ENCODE data around the gene WDFY4. TPM values are rescaled to one million over a fixed set of nuclear protein-coding genes. Genes with fewer than 3 reads are reported as not detected.

Gene WDFY4
- total RNA-seq, 6 experiments from 2014 or later, result not detected

DNA sequence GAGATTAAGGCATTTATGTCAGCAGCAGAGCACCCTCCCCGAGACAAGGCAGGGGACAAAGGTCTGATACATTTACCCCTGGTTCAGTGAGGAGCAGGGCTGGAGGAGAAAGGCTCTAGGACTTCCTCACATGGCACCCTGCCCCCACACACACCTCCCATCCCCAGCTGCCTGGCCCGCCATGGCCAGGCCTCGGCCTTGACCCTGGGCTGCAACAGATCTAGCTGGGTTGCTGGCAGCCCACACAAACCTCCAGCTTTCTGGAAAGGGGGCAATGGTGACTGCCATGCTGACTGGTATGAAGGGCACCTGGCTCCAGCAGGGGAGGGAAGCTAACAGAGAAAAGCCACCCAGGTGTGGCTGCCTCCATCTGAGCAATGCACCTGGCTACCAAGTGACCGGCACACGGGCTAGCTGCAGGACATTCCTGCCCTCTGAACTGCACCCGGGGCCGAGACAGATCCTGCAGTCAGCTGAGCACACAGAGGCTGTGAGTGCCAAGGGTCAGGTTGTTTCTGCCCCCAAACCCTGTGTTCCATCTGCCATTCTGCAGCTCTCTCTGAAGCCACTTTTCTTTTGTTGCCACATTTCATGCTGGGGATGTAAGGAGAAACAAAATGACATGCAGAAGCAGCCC lies 340.8 kb downstream of the WDFY4 start:
- no peak for DNase-seq
- Mint-ChIP-seq H3K36me3 (ENCODE audit: low read depth) (no peaks in the 10 kb centered on the region), H3K27me3 (ENCODE audit: insufficient read depth) (peaks cover 28% of the 10 kb centered on the region), H3K27ac (no peak overlapping the region), H3K4me3 (no peak overlapping the region), H3K4me1 (ENCODE audit: low read depth) (no peaks in the 10 kb centered on the region), H3K9me3 (no peaks in the 10 kb centered on the region; the same call in 1 of the 2 replicates)
- TF ChIP-seq, protein P1, sequence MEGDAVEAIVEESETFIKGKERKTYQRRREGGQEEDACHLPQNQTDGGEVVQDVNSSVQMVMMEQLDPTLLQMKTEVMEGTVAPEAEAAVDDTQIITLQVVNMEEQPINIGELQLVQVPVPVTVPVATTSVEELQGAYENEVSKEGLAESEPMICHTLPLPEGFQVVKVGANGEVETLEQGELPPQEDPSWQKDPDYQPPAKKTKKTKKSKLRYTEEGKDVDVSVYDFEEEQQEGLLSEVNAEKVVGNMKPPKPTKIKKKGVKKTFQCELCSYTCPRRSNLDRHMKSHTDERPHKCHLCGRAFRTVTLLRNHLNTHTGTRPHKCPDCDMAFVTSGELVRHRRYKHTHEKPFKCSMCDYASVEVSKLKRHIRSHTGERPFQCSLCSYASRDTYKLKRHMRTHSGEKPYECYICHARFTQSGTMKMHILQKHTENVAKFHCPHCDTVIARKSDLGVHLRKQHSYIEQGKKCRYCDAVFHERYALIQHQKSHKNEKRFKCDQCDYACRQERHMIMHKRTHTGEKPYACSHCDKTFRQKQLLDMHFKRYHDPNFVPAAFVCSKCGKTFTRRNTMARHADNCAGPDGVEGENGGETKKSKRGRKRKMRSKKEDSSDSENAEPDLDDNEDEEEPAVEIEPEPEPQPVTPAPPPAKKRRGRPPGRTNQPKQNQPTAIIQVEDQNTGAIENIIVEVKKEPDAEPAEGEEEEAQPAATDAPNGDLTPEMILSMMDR (IDR thresholded peaks at IDR 0.05), result no peak

GRCh38 chr10:49028639-49029038 lies 344.0 kb downstream of the WDFY4 start:
- no peaks in the 10 kb centered on the region for H3K9me3 Mint-ChIP-seq
- no peak for DNase-seq
- H3K27me3 Mint-ChIP-seq (ENCODE audit: insufficient read depth), result peaks cover 31% of the 10 kb centered on the region
- TF ChIP-seq, protein P1 (IDR thresholded peaks at IDR 0.05), result no peak
- no peaks in the 10 kb centered on the region for H3K4me1 Mint-ChIP-seq (ENCODE audit: low read depth)
- H3K36me3 Mint-ChIP-seq (ENCODE audit: low read depth), result no peaks in the 10 kb centered on the region
- no peak overlapping the region for H3K4me3 Mint-ChIP-seq
- no peak overlapping the region for H3K27ac Mint-ChIP-seq

GRCh38 chr10:49029666-49030065 lies 345.0 kb downstream of the WDFY4 start:
- TF ChIP-seq, protein P1 (IDR thresholded peaks at IDR 0.05), result no peak
- no peak for DNase-seq
- Mint-ChIP-seq H3K27me3 (ENCODE audit: insufficient read depth) (peaks cover 23% of the 10 kb centered on the region), H3K4me1 (ENCODE audit: low read depth) (no peaks in the 10 kb centered on the region), H3K4me3 (no peak overlapping the region), H3K9me3 (no peaks in the 10 kb centered on the region), H3K36me3 (ENCODE audit: low read depth) (no peaks in the 10 kb centered on the region), H3K27ac (no peak overlapping the region)

Small RNAs within 50 kb of the gene (microRNA-seq; reads per million reads assigned to microRNA genes)
- not detected for gene MIR4294

Other genes with a start within 250 kb of the WDFY4 start
- 100 to 1,000 TPM in 1 of 6 experiments, 10 to 100 TPM in 5; 74.3 to 117 (median 95.7) TPM for gene ARHGAP22, start 79.8 kb upstream of the WDFY4 start, total RNA-seq (2021; fragmentation: NEBNext Ultra II Directional; extraction: Animal tissue kit (Norgen Biotek cat#: 25700))